Measurements from ENCODE around the gene RAB44.

Gene RAB44

DNA sequence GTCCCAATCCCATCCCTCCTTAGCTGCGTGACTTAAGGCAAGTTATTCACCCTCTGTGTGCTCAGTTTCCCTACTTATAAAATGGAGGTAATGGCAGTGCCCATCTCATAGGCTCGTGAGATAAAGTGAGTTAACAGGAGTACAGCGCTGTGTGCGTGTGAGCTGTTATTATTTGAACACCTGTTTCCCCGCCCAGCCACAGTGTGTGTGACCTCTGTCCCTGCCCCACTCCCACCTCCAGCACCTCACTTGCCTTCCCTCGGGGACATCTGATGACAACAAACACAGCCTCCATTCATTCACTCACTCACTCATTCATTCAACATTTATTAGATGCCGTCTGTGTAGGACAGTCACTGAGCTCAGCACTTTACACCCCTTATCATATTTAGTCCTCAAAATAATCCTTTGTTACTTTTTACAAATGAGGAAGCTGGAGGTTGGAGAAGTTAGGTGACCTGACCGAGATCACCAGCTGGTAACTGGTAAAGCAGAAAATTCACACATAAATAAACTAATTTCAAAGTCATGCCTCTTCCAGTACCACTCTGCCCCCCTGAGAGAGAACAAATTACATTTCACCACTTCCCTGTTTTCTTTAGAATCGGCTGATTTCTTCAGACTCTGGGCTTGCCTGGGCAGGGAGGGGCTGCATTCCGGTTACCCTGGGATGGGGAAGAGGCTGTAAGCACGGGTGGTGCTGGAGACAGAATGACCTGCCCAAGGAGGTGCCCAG lies 83.0 kb downstream of the RAB44 start:
- no peak for DNase-seq

DNA sequence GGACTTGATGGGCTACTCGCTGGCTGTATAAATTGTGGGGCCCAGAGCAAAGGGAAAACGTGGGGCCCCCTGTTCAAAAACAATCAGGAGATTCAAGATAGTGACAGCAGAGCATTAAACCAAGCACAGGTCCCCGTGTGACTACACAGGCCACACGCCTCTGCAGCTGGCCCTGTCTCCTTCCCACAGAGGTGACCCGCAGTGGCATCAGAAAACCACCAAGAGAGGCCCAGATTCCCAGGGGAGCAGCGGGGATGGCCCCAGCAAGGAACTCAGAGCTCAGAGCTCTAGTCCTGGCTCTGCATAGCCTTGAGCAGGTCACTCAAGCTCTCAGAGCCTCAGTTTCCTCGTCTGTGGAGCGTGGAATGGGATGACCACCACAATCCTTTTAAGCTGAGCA lies 84.0 kb downstream of the RAB44 start:
- no peak for DNase-seq

Data from CD4-positive, alpha-beta T cell treated with Interleukin-1 beta for 1 hour (primary cell).